ENCODE measurements around the gene TMEM125.

DNA sequence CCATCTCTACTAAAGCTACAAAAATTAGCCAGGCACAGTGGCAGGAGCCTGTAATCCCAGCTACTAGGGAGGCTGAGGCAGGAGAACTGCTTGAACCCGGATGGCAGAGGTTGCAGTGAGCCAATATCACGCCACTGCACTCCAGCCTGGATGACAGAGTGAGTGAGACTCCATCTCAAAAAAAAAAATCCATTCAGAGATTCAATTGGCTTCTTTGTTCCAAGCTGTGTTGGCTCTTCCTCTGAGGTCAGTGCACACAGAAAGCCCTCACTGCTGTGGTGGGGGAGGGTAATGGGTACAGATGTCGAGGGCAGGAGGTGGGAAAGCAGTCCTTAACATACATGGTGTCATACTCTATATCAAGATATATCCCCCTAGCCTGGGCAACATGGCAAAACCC lies 45.7 kb downstream of the TMEM125 start:
- TF ChIP-seq, protein P1, sequence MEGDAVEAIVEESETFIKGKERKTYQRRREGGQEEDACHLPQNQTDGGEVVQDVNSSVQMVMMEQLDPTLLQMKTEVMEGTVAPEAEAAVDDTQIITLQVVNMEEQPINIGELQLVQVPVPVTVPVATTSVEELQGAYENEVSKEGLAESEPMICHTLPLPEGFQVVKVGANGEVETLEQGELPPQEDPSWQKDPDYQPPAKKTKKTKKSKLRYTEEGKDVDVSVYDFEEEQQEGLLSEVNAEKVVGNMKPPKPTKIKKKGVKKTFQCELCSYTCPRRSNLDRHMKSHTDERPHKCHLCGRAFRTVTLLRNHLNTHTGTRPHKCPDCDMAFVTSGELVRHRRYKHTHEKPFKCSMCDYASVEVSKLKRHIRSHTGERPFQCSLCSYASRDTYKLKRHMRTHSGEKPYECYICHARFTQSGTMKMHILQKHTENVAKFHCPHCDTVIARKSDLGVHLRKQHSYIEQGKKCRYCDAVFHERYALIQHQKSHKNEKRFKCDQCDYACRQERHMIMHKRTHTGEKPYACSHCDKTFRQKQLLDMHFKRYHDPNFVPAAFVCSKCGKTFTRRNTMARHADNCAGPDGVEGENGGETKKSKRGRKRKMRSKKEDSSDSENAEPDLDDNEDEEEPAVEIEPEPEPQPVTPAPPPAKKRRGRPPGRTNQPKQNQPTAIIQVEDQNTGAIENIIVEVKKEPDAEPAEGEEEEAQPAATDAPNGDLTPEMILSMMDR (IDR thresholded peaks at IDR 0.05; ENCODE audit: low read depth, low read length, poor library complexity, severe bottlenecking): no peak
- no peak for TF ChIP-seq EZH2phosphoT487 (IDR thresholded peaks at IDR 0.05; ENCODE audit: borderline replicate concordance, low read length)
